DND-41 (cell line): Measurements from ENCODE around the gene AP4M1.

ENCODE experiments used
- EZH2 ChIP-seq: IDR thresholded peaks from 3 replicates; pipeline ENCODE4 v1.6.1; 2012; ENCODE audit warnings: borderline replicate concordance, low read depth, mild to moderate bottlenecking, moderate library complexity, low read length, inconsistent platforms; ENCODE audit not compliant: severe bottlenecking
- TF ChIP-seq, protein P1 (sequence below): IDR thresholded peaks from 2 replicates; pipeline ENCODE4 v1.5.1; 2012; ENCODE audit warnings: borderline replicate concordance, low read length, moderate library complexity, mild to moderate bottlenecking; ENCODE audit not compliant: poor library complexity, severe bottlenecking; ENCODE audit errors: extremely low read depth

DNA sequence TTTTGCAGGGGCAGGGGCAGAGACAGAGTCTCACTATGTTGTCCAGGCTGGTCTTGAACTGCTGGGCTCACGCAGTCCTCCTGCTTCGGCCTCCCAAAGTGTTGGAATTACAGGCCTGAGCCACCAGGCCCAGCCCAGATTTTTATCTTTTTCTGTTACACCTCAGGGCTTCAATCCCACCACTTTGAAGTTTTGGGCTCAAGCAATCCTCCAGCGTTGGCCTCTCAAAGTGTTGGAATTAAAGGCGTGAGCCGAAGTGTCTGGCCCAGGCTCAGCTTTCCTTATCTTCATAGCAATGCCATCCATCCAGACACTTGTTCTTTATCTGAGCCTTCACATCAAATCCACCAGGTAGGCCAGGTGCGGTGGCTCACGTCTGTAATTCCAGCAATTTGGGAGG is 13.6 kb downstream of the AP4M1 start:
- TF ChIP-seq EZH2, result no peak
- TF ChIP-seq, protein P1, sequence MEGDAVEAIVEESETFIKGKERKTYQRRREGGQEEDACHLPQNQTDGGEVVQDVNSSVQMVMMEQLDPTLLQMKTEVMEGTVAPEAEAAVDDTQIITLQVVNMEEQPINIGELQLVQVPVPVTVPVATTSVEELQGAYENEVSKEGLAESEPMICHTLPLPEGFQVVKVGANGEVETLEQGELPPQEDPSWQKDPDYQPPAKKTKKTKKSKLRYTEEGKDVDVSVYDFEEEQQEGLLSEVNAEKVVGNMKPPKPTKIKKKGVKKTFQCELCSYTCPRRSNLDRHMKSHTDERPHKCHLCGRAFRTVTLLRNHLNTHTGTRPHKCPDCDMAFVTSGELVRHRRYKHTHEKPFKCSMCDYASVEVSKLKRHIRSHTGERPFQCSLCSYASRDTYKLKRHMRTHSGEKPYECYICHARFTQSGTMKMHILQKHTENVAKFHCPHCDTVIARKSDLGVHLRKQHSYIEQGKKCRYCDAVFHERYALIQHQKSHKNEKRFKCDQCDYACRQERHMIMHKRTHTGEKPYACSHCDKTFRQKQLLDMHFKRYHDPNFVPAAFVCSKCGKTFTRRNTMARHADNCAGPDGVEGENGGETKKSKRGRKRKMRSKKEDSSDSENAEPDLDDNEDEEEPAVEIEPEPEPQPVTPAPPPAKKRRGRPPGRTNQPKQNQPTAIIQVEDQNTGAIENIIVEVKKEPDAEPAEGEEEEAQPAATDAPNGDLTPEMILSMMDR, result no peak
